ENCODE results near the gene SEC24B. TPM values are rescaled to one million over a fixed set of nuclear protein-coding genes. Genes with fewer than 3 reads are reported as not detected.
"Not testable (repeated sequence)": the region's sequence is repeated elsewhere in the genome, so short reads cannot be mapped to it uniquely, and the experiment has no call there.

The SEC24B gene
- total and polyA plus RNA-seq, 8 donors: 2.3 to 56.0 (median 13.2) TPM

DNA sequence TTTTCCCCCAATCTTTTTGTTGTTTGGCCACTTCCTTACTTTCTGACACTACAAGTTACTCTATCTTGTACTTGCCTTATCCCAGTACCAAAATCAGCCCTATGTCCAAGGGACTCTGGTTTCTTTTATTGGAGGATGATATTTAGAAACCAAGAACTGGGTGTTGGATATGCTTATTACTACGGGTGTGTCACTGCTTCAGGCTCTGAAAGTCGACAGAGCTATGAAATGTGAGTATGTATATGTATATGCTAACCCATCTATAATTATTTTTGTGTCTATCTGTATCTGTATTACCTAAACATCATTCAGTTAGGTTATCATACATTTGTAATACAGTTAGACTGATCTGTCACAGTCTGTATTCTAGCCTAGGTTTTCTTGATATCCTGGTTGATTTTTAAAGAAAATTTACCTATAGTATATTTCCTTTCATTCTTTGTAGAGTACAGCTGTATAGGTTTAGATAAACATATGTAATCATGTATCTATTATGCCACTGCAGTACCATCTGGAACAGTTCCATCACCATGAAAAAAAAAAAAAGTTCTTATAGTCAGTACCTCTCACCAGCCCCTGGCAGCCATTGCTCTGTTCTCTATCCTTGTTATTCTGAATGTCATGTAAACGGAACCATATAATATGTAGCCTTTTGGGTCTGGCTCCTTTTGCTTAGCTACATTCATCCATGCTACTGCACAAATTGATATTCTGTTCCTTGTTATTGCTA is 18.1 kb downstream of the SEC24B start:
- TF ChIP-seq, protein P1, sequence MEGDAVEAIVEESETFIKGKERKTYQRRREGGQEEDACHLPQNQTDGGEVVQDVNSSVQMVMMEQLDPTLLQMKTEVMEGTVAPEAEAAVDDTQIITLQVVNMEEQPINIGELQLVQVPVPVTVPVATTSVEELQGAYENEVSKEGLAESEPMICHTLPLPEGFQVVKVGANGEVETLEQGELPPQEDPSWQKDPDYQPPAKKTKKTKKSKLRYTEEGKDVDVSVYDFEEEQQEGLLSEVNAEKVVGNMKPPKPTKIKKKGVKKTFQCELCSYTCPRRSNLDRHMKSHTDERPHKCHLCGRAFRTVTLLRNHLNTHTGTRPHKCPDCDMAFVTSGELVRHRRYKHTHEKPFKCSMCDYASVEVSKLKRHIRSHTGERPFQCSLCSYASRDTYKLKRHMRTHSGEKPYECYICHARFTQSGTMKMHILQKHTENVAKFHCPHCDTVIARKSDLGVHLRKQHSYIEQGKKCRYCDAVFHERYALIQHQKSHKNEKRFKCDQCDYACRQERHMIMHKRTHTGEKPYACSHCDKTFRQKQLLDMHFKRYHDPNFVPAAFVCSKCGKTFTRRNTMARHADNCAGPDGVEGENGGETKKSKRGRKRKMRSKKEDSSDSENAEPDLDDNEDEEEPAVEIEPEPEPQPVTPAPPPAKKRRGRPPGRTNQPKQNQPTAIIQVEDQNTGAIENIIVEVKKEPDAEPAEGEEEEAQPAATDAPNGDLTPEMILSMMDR (IDR thresholded peaks at IDR 0.05): no peak
- TF ChIP-seq EP300 (IDR thresholded peaks at IDR 0.05): no peak
- TF ChIP-seq POLR2A (IDR thresholded peaks at IDR 0.05): no peak
- TF ChIP-seq POLR2AphosphoS5 (IDR thresholded peaks at IDR 0.05): no peak
- no peak overlapping the region for H3K4me3 ChIP-seq
- intact Hi-C loops (cut with DNase I; ENCODE audit: low total_unique reads): no loop called here
- peaks cover 0 to 38% (median 30%) of the 10 kb centered on the region in 4 donors for H3K36me3 ChIP-seq
- no peaks in the 10 kb centered on the region for H3K9me3 ChIP-seq
- no peaks in the 10 kb centered on the region for H3K27me3 ChIP-seq
- DNase-seq: no peak
- WGBS, 5 donors: 86 to 98% (median 95%) methylated on average over 3 of the region's 3 CpGs
- H3K4me1 ChIP-seq: peaks cover 0 to 20% (median 11%) of the 10 kb centered on the region in 4 donors
- H3K27ac ChIP-seq: no peak overlapping the region

DNA sequence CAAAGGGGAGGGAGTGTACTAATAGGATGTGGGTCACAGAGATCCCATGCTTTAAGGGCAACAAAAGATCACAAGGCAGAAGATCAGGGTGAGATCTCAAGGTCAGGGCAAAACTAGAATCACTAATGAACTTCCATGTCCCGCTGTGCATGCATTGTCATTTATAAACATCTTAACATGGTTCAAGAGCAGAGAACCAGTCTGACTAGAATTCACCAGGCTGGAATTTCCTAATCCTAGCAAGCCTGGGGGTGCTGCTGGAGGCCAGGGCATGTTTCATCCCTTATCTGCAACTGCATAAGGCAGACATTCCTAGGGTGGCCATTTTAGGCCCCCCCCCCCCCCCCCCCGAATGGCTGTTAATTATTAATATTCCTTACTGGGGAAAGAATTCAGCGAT is 19.5 kb downstream of the SEC24B start:
- H3K4me3 ChIP-seq; intact Hi-C loops (cut with DNase I; ENCODE audit: low total_unique reads); DNase-seq; H3K27ac ChIP-seq; H3K27me3 ChIP-seq; H3K9me3 ChIP-seq: not testable (repeated sequence)
- WGBS, 5 donors: 89 to 98% (median 95%) methylated on average over 3 of the region's 3 CpGs
- peaks cover 0 to 20% (median 11%) of the 10 kb centered on the region in 4 donors for H3K4me1 ChIP-seq
- peaks cover 0 to 33% (median 29%) of the 10 kb centered on the region in 4 donors for H3K36me3 ChIP-seq

DNA sequence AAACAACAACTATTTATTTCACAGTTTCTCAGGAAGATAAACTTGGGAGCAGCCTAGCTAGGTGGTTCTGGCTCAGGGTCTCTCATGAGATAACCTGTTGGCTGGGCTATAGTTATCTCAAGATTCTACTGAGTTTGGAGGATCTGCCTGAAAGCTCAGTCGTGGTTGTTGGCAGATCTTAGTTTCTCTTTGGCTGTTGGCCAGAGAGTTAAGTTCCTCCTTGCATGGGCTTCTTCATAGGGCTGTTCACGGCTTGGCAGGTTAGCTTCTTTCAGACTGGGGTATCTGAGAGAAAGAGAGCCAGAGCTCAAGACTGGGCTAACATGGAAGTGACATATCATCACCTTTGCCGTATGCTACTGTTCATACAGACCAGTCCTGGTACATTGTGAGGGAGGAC is 28.7 kb downstream of the SEC24B start:
- WGBS, 5 donors: 45 to 63% (median 58%) methylated on average over 3 of the region's 3 CpGs
- intact Hi-C loops (cut with DNase I; ENCODE audit: low total_unique reads): no loop called here
- Histone ChIP-seq H3K27ac (no peak overlapping the region), H3K36me3 (peaks cover 10 to 38% (median 34%) of the 10 kb centered on the region in 4 donors), H3K27me3 (no peaks in the 10 kb centered on the region), H3K4me1 (peaks cover 0 to 39% (median 5%) of the 10 kb centered on the region in 4 donors), H3K9me3 (no peaks in the 10 kb centered on the region), H3K4me3 (no peak overlapping the region)
- TF ChIP-seq, protein P1 (IDR thresholded peaks at IDR 0.05): no peak
- no peak for TF ChIP-seq POLR2A (IDR thresholded peaks at IDR 0.05)
- TF ChIP-seq EP300 (IDR thresholded peaks at IDR 0.05): no peak
- no peak for TF ChIP-seq POLR2AphosphoS5 (IDR thresholded peaks at IDR 0.05)
- no peak for DNase-seq

DNA sequence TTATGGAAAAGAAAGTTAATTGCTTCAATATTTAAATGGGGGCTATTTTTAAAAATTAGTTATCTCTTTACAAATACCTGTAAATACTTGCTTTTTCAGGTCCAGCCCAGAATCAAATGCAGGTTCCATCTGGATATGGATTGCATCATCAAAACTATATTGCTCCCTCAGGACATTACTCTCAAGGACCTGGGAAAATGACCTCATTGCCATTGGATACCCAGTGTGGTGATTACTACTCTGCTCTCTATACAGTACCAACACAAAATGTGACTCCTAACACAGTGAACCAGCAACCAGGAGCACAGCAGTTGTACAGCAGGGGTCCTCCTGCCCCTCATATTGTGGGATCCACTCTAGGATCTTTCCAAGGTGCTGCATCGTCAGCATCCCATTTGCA is 29.2 kb downstream of the SEC24B start:
- intact Hi-C loops (cut with DNase I; ENCODE audit: low total_unique reads): no loop called here
- TF ChIP-seq EP300 (IDR thresholded peaks at IDR 0.05) (no peak), POLR2AphosphoS5 (IDR thresholded peaks at IDR 0.05) (no peak), POLR2A (IDR thresholded peaks at IDR 0.05) (no peak)
- TF ChIP-seq, protein P1 (IDR thresholded peaks at IDR 0.05): no peak
- no peak overlapping the region for H3K4me3 ChIP-seq
- WGBS, 5 donors: 95 to 100% (median 98%) methylated on average over 1 of the region's 1 CpG
- no peak for DNase-seq
- no peaks in the 10 kb centered on the region for H3K9me3 ChIP-seq
- H3K27ac ChIP-seq: no peak overlapping the region
- H3K36me3 ChIP-seq: peaks cover 10 to 38% (median 34%) of the 10 kb centered on the region in 4 donors
- H3K27me3 ChIP-seq: no peaks in the 10 kb centered on the region
- H3K4me1 ChIP-seq: peaks cover 0 to 39% (median 6%) of the 10 kb centered on the region in 4 donors

DNA sequence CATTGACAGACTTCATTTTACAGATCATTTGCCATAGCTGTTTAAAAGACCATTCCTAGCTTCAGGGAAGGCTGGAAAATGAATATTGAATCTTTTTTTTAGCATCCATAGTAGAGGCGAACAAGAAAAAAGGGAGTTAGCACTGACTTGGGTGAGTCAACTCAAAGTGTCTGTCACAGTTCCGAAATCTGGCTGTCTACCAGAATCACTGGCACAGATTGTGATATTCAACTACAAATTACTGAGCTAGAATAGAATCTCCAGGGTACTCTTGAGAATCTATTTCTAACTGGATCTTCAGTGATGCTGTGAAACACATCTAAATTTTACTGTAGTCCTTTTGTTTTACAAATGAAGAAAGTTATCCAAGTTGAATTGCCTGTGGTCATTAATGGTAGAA is 31.5 kb downstream of the SEC24B start:
- DNase-seq: no peak
- TF ChIP-seq POLR2A (IDR thresholded peaks at IDR 0.05): no peak
- no peak for TF ChIP-seq EP300 (IDR thresholded peaks at IDR 0.05)
- no peak for TF ChIP-seq POLR2AphosphoS5 (IDR thresholded peaks at IDR 0.05)
- TF ChIP-seq, protein P1 (IDR thresholded peaks at IDR 0.05): no peak
- H3K4me3 ChIP-seq: no peak overlapping the region

More for the DNA sequence above, 31.5 kb downstream of the SEC24B start:
- Histone ChIP-seq H3K27ac (no peak overlapping the region), H3K4me1 (peaks cover 0 to 46% (median 16%) of the 10 kb centered on the region in 4 donors), H3K27me3 (no peaks in the 10 kb centered on the region), H3K9me3 (no peaks in the 10 kb centered on the region), H3K36me3 (peaks cover 10 to 51% (median 34%) of the 10 kb centered on the region in 4 donors)
- 73 to 84% (median 81%) methylated on average over 2 of the region's 2 CpGs for WGBS, 5 donors
- intact Hi-C loops (cut with DNase I; ENCODE audit: low total_unique reads): no loop called here
